ENCODE results near the gene TKT.

DNA sequence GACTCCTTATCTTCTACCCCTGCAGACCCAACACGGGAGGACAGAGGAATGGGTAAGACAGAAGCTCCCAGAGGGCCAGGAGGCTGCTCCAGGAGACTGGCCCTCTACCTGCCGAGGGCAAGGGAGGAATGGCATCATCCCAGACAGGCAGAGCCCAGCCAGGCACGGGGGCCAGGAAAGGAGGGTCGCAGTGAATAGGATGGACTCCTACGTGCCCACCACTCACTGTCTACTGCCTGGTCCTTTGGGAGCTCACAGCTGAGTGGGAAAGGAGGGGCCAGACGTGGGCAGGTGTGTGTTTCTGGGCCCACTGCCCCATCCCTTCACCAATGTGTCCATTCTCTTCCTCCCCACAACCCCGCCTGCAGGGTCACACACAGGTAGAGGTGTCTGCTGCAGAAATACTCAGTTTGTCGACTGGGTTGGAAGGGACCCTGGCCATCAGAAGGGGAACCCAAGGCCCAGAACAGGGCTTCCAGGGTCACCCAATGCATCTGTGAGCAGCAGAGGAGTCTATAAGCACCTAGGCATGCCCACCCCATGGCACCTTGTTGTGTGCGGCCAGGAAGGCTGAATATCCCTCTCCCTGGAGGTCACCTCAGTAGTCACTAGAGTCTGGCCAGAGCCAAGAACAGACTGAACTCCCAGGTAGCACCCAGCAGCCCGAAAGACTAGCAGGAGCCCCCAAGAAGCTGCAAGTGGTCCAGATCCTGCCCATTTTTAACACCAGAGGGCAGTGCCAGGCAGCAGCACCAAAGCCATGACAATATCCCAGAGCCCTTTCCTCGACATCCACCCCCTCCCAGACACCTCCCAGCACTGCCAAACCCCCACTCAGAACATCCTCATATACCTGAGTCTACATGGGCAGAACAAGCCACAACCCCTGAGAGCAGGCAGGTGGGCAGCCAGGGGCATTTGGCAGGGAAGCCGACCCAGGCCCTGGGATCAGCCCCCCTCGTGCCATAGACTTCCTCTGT, 24.0 kb downstream of the TKT start:
- TF ChIP-seq, protein P1, sequence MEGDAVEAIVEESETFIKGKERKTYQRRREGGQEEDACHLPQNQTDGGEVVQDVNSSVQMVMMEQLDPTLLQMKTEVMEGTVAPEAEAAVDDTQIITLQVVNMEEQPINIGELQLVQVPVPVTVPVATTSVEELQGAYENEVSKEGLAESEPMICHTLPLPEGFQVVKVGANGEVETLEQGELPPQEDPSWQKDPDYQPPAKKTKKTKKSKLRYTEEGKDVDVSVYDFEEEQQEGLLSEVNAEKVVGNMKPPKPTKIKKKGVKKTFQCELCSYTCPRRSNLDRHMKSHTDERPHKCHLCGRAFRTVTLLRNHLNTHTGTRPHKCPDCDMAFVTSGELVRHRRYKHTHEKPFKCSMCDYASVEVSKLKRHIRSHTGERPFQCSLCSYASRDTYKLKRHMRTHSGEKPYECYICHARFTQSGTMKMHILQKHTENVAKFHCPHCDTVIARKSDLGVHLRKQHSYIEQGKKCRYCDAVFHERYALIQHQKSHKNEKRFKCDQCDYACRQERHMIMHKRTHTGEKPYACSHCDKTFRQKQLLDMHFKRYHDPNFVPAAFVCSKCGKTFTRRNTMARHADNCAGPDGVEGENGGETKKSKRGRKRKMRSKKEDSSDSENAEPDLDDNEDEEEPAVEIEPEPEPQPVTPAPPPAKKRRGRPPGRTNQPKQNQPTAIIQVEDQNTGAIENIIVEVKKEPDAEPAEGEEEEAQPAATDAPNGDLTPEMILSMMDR (IDR thresholded peaks at IDR 0.05 in 4 of 5, conservative IDR thresholded peaks at IDR 0.05 in 1 of 5), result no peak
- TF ChIP-seq POLR2A (IDR thresholded peaks at IDR 0.05), result no peak
